ENCODE data around the gene INKA1.

DNA sequence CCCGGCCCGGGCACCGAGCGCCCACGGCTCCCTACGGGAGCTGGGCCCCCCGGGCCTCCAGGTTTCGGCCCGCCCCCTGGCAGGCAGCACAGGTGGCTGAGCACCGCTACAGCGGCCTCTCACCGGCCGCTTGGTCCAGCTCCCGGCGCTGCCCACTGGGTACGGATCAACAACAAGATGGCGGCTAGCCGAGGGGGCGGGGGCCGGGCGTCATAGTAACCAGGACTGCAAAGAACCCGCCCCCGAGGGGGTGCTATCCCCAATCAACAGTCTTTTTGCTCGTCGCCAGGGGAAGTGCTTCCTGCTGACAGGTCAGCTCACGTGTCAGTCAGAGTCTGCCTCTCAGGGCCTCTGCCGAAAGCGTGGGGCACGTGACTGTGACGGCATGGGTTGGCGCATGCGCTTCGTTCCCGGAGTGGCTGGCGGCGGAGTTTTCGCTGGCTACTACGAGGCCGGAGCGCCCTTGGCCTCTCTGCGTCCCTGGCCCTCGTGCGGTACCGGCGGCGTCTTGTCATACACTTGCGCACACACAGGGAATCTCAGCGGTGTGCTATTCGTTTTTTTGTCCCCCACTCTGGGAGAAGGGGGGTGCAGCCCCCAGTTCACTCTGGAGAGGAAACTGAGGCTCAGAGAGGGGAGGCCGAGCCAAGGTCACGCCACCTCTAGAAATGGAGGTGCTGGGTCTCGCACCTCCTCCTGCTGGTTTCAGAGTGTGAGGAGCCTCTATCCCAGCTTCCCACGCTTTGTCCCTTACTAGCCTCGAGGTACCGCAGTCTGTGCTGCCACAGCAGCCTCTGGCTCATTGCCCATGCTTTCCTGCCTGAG, 16.5 kb upstream of the INKA1 start, which contains the start of gene IP6K1:
- TF ChIP-seq, protein P1, sequence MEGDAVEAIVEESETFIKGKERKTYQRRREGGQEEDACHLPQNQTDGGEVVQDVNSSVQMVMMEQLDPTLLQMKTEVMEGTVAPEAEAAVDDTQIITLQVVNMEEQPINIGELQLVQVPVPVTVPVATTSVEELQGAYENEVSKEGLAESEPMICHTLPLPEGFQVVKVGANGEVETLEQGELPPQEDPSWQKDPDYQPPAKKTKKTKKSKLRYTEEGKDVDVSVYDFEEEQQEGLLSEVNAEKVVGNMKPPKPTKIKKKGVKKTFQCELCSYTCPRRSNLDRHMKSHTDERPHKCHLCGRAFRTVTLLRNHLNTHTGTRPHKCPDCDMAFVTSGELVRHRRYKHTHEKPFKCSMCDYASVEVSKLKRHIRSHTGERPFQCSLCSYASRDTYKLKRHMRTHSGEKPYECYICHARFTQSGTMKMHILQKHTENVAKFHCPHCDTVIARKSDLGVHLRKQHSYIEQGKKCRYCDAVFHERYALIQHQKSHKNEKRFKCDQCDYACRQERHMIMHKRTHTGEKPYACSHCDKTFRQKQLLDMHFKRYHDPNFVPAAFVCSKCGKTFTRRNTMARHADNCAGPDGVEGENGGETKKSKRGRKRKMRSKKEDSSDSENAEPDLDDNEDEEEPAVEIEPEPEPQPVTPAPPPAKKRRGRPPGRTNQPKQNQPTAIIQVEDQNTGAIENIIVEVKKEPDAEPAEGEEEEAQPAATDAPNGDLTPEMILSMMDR (IDR thresholded peaks at IDR 0.05) = peak in 1 of 3 experiments; percentile 10
- peak in 1 of 2 donors; percentile 62 for TF ChIP-seq POLR2A (IDR thresholded peaks at IDR 0.05)

All from vagina (tissue), 2 donors.